HG03039 (cell line): ENCODE measurements around the gene STMP1.
"Not testable (repeated sequence)": the region's sequence is repeated elsewhere in the genome, so short reads cannot be mapped to it uniquely, and the experiment has no call there.

Experiments
- ATAC-seq: cut with Tn5 transposase; IDR thresholded peaks from one replicate; pipeline ENCODE4 v1.9.1; 2021; ENCODE audit warnings: mild to moderate bottlenecking, moderate library complexity; ENCODE audit not compliant: unreplicated experiment

Gene STMP1

DNA sequence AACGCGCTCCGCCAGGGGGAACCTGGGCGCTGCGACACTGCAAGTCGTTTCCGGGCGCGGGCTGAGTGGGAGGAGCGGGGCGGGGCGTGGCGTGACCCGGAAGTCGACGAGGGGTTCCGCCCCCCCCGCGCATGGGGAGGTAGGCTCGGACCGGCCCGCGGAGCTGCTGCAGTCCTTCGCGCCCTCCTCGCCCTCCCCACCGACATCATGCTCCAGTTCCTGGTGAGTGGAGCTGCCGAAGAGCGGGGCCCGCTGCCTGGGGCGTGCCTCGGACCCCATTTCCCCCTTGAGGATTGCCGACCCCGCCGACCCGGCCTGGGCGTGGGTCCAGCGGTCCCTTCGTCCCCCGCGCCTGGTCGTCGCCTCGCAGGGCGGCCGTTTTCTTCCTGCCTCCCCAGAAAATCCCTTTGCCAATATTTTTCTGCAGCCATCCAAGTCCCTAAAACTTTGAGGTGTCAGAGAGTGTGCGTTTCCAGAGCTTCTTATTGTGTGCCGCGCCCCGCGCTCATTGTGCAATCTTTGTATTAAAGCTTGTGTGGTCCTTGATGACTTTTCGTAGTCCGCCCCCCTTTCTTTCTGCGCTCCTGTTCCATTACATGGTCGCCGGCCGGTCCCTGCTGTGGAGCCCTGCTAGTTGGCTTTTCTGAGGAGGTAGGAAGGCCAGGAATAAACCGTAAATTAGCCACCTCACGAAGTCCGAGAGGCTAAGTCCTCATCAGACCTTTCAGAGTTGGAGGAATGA is at the start of gene STMP1:
Gene STMP1 (plus strand): TSS at position 142 of the 742 bp plus-strand sequence.
- ATAC-seq: peak; percentile 93

DNA sequence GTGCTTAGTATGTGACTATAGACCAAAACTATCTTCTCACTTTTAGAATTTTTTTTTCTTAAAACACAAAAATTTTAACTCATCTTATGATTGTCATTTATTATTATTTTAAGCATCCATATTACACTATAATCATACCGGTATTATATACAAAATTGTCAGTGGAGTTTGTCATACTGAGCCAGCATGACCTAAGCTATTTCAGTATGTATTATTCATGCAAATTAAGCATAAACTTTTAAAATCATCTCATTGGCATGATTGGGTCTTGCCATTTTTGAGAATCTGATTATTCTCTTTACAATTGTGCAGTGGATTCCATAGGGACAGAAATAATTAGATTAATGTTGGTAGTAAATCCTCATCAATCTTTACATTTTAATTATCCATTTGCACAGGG is 46.2 kb upstream of the STMP1 start:
- ATAC-seq: no peak

DNA sequence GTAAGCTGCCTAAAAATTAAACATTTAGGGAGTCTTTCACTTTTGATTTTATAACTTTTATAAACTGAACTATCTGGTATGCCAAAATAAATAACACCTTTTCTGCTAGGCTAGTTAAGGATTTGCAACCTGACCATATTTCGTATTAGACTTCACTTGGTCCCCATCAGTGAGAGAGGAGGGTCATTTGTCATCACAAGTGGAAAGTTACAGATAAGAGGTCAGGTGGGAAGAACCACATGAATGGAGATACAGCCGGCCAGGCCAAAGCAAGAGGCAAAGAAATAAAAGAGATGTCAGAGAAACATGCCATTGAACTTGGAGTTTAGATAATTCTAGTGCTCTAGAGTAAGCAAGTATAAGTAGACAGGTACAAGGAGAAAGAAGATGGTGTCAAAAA is 44.5 kb upstream of the STMP1 start:
- ATAC-seq: no peak

DNA sequence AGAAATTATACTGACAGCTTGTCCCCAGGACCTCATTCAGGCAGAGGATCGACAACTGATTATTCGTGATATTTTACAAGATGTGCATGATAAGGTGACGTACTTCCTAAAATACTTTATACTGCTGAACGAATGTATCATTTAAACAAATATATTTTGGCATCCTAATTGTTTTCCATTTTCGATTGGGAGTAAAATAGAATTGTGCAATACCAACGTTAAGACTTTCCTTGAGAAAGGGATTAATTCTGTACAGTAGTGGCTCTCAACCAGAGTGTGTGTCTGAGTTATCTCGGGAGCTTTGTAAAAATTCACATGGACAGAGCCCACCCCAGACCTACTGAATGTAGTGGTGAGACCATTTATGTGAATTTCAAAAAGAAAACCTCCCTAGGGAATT is 43.8 kb upstream of the STMP1 start:
- ATAC-seq: no peak

DNA sequence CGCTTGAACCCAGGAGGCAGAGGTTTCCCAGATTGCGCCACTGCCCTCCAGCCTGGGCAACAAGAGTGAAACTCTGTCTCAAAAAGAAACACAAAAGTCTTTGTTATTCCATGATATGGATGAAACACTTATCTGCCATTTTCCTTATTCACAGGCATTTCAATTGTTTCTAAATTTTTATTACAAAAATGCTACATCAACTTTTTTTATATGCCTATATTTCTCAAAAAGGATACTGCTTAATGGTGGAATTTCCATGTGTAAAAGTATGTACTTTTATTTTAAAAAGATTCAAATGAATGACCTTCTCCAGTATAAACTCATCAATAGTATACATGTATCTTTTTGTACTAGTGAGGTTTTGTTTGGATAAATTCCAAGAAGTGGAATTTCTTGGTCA is 41.9 kb upstream of the STMP1 start:
- ATAC-seq: no peak

DNA sequence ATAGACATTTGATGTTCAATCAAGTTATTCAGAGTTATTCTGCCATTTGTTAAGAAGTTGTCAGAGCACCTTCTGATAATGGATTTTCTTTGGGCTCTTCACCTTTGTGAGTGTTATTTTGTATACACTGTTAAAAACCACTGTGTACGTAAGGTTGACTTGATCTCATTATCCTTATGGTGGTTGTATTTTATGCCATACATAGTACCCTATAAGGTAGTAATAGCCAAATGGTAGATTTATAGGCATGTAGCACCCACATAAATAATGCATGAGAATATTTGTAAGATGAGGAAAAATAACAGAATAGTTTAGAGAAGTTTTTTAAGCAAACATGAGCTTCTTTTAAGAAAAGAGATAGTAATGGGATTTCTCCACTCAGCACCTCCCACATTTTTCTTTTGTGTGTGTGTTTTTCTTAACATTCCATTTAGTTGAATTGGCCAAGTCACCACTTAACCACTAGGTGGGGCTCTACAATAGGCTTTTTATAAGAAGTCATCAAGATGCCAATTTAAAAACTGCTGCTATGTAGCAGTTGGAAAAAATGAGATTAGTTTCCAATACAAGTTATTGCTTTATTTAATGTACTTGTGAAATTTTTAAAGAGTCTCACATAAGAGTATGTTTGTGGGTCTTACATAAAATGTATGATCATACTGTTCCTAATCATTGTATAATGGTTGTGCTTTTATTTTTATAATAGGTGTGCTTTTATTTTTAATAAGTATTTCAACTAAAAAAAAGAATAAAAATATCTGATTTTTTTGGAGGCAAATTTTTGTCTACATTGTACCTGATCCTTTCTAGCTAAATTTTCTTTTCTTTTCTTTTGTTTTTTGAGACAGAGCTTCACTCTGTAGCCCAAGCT is 41.1 kb upstream of the STMP1 start:
- no peak for ATAC-seq

DNA sequence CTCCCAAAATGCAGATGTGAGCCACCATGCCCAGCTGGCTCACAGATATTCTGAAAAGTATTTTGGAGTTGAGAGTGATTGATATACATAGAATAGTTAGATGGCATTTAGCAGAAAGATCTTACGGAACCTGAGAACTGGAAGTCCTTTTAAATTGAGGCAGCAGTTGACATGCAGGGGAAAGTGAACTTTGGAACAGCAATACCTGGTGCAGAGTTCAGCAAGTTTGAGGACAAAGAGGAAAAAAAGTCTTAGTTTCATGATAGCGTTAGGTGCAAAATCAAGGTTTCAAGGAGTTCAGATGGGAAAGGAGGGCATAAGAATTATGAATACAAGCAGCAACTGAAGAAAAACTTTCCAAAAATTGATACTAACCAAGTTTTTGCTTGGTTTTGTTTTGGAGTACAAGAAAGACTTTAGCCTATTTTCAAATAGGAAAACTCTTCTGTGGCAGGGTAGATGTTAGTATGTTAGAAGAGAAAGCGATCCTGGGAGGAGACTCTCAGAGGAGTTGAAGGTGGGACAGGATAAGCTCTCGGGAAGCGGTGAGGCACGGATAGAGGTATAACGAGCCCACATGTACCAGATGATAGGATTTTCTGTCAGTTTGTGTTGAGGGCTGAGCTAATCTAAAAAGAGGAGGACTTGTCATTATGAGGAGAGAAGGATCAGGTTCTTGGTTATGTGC is 28.0 kb upstream of the STMP1 start:
- ATAC-seq: no peak

DNA sequence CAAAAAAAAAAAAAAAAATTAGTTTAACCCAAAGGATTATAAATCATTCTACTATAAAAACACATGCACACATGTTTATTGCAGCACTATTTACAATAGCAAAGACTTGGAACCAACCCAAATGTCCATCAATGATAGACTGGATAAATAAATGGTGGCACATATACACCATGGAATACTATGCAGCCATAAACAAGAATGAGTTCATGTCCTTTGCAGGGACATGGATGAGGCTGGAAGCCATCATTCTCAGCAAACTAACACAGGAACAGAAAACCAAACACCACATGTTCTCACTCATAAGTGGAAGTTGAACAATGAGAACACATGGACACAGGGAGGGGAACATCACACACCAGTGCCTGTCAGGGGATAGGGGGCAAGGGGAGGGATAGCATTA is 22.6 kb upstream of the STMP1 start:
- ATAC-seq: not testable (repeated sequence)

DNA sequence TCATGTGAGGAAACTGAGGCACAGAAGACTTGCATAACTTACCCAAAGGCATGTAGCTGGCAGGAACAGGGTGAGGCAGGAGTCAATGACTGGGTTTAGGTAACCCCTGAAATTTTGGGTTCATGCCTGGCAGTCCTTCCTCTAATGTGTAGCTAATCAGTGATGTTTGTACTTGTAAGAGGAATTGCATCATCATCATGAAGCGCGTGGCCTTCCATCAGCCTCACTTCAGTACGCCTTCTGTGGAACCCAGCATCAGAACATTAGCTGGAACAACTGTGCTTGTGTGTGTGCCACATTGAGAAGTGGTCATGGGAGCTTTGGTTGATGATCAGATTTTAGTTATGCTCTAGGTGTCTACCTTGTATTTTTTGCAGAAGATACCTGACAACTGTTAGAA is 18.2 kb upstream of the STMP1 start:
- ATAC-seq: no peak

DNA sequence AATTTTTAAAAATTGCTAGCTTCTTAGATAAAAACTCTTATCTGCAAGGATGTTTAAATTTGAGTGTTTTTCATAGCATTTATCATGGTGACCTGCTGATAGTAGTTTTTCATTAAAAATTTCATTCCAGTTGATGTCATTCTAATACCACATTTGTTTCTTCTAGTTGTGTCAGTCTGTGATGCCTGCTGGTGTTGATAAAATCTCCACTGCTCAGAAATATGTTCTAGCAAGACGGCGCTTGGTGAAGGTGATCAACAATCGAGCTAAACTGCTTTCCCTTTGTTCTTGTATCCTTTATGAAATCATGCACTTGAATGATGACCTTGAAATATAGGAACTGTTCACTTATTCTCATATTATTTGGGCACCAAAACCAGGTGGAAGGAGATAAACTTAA is 17.6 kb upstream of the STMP1 start:
- ATAC-seq: no peak

DNA sequence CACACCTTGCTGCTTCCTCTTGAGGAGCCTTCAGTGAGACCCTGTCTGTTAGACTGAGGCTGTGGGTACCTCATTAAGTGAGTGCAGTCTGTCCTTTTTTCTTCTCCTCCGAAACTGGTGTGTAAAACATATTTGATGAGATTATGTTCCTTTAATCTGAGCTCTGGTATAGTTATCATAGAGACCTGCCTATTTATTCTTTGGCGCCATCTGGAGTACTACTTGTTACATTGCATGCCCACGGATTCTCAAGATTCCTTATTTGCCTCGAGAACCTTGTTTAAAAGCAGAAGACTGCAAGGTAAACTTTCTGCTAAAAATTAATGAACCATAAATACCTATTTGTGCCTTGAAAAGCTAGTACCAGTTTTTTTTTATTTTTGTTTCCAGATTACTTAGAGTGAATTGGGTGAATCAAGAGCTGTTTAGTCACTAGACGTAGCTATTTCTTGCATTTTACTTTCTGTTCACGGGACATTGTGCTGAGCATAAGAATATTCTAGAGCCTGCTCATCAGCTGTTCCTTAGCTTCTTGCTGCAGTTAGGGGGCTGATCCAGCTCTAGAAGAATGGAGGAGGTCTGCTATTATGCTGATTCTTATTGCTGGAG is 16.9 kb upstream of the STMP1 start:
- ATAC-seq: no peak

DNA sequence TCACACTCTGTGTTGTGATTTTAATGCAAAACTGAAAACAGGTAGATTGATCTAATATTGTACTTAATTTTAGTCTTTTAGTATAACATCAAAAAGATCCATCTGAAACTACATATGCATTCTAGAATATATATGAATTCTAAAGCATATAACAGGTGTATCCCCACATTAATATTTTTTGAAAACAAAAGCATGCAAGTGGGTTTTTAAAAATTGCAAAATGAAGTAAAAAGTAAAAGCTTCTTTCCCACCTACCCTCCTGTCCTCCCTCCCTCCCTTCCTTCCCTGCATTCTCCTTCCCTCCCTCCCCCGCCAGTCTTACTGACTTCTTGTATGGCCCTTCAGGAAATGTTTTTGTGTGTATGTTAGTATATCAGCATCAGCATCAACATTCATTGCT is 14.6 kb upstream of the STMP1 start:
- no peak for ATAC-seq

DNA sequence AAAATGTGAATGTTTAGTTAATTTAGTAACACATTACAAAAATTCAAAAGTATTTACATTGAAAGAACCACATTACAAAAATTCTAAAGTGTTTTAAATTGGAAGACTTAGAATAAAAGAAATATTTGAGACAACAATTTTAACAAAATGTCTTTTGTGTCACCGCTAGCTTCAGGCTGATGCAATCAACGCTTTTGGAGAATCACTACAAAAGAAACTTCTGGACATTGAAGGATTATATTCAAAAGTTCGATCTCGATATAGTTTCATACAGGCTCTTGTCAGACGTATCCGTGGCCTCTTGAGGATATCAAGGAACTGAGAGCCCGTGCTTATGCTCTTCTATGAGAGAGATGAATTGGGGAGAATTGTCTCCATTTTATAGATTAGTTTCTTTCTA is 14.1 kb upstream of the STMP1 start:
- ATAC-seq: no peak

DNA sequence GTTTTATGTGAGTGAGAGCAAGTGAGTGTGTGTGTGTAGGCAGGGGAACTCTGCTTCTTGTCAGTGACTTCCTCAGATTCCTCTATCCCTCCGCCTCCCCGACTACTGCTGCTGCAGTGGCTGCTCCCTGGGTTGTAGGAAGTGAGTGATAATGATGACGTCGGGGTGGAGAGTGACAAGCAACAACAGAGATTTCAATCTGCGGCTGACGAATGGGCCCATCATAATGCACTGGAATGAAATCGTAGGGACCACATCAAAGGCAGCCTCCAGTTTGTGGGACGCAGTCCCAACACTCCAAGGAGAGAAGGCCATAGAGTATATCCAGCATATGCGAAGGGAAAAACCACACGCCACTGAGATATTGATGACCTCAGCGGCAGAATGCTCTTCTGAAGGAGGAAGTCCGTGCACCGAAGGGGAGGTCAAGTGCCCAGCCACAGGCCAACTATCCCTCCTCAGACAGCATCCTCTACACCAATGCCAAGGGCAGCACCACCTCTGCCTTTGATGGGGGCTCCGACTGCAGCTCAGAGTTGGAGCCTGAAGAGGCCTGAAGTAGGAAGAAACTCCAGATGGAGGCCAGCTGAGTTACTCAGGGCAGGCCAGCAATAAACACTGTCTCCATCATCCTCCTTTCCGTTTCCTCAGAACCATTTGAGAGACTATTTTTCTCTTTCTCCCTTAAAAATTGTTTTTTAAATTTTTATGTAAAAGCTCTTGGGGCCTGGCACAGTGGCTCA is 11.3 kb upstream of the STMP1 start:
- no peak for ATAC-seq

DNA sequence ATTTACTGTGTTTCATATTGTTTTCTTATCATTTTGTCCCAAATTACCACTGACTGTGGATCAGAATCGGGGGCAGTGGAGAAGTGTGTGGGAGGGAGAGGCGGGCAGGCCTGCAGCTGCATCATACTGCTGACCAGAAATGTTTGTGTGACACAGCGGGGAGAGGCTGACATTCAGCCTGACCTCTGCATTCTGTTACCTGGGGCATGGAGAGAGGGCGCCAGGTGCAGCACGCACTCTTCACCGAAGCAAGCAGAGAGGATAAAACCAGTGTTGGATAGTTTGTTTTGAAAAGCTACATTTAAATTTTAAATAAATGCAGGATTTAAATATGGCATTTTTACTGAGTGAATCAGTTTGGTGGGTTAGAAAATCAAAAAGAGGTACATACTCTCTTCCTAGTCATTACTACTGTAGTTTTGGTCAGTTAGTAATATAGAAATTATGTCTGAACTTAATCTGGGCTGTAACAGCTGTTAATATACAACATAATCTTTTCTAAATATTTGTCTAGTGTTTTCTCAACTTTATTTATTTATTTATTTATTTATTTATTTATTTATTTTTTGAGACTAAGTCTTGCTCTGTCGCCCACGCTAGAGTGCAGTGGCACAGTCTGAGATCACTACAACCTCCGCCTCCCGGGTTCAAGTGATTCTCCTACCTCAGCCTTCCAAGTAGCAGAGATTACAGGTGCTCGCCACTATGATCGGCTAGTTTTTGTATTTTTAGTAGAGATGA is 8.8 kb upstream of the STMP1 start:
- no peak for ATAC-seq

DNA sequence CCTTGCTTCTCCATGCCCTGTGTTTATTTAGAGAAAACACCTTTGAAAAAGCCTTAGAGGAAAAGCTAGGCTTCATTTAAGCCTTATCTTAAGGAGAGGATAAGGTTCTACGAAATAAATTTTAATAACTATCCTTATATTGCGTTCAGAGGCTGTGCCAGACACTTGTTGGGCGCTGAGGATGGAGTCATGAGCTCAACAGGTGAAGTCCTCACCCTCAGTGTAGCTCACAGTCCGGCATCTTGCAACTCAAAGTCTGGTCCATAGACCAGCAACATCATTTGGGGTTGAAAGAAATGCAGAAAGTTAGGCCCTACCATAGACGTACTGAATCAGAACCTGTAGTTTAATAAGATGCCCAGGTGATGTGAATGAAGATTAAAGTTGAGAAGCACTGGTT is 3.8 kb upstream of the STMP1 start:
- no peak for ATAC-seq

DNA sequence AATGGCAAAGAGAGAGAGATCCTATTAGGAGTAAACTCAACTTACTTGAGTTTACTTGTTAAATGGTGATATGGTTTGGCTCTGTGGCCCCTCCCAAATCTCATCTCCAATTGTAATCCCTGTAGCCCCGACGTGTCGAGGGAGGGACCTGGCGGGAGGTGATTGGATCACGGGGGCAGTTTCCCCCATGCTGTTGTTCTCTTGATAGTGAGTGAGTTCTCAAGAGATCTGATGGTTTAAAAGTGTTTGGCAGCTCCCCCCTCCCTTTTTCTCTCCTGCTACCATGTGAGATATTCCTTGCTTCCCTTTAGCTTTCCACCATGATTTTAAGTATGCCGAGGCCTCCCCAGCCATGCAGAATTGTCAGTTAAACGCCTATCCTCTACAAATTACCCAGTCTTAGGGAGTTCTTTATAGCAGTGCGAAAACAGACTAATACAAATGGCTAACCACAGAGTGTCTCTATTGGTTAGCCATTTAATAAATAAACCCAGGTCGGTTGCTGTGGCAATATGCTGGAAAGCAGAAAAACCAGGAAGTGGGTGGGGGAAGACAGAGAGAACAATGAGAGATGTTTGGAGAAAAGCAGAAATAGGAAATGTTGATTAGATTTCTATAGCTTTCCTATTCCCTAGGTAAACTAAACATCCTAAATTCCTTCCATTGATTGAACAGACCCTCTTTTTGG is 3.0 kb upstream of the STMP1 start:
- no peak for ATAC-seq

DNA sequence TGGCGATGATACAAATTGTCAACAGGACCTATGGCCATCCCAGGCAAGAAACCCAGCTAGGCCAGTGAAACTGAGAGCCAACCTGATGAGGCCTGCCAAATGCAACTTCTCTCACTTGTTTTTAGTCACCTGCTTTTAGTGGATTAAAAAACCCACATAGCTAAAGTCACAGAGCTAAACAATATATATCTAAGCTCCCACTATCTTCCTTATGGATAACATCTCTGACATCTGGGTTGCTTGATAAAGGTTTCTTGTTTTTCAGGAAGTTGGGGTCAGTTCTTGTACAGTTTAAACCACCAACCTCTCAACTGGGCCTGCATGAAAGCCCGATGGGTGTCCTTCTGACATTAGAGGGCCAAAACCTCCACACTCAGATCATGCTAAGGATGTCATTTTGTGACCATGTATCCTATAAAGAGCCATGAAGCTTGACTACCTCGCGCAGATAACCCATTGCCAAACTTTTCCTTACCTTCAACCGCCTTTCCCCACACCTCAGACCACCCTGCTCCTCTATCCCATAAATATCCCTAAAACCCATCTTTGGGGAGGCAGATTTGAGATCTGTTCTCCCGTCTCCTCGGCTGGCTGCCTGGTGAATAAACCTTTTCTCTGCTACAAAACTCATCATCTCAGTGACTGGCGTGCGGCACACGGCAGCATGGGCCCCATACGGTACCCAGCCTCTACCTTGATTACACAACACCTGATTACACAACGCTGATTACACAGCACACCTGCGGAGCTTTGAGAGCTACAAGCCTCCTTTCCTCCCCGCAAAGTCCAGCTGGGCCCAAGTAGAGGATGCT is 797 bp upstream of the STMP1 start:
- ATAC-seq: no peak

DNA sequence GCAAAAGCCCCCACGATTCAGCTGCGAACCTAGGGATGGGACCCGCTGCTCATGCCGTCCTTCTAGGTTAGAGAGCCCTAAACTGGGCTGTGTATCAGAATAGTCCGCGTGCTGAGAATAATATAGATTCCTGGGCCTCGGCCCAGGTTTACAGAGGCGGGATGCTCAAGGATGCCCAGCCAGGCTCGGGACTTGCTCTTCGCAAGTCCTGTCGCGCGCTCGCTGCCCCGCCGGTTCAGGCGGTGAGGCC is 266 bp upstream of the STMP1 start:
- no peak for ATAC-seq
